ENCODE measurements around the gene MXD3.
"Not testable (repeated sequence)": the region's sequence is repeated elsewhere in the genome, so short reads cannot be mapped to it uniquely, and the experiment has no call there.

MXD3 gene

GRCh38 chr5:177269232-177269895 is 42.3 kb downstream of the MXD3 start:
- H3K36me3 ChIP-seq (ENCODE audit: control insufficient read depth, insufficient read depth, low read length): peaks cover 22% of the 10 kb centered on the region

GRCh38 chr5:177265395-177265794 is 46.3 kb downstream of the MXD3 start:
- Histone ChIP-seq H3K36me3 (ENCODE audit: control insufficient read depth, insufficient read depth, low read length) (peaks cover 23% of the 10 kb centered on the region), H3K9me3 (ENCODE audit: control insufficient read depth, insufficient read depth, low read length) (no peaks in the 10 kb centered on the region), H3K4me3 (ENCODE audit: low read length) (no peak overlapping the region), H3K27ac (ENCODE audit: low read length) (no peak overlapping the region), H3K27me3 (ENCODE audit: control insufficient read depth, insufficient read depth, low read length) (no peaks in the 10 kb centered on the region), H3K4me1 (ENCODE audit: control insufficient read depth, insufficient read depth, low read length) (no peaks in the 10 kb centered on the region)
- DNase-seq (ENCODE audit: low read depth, low spot score): no peak
- WGBS (ENCODE audit: insufficient coverage, insufficient read length): no CpG with 5 or more reads among the region's 16 CpGs

More at GRCh38 chr5:177269232-177269895, 42.3 kb downstream of the MXD3 start:
- Histone ChIP-seq H3K27me3 (ENCODE audit: control insufficient read depth, insufficient read depth, low read length) (no peaks in the 10 kb centered on the region), H3K4me3 (ENCODE audit: low read length) (no peak overlapping the region), H3K27ac (ENCODE audit: low read length) (no peak overlapping the region), H3K9me3 (ENCODE audit: control insufficient read depth, insufficient read depth, low read length) (no peaks in the 10 kb centered on the region), H3K4me1 (ENCODE audit: control insufficient read depth, insufficient read depth, low read length) (no peaks in the 10 kb centered on the region)
- no peak for DNase-seq (ENCODE audit: low read depth, low spot score)
- no CpG with 5 or more reads among the region's 7 CpGs for WGBS (ENCODE audit: insufficient coverage, insufficient read length)

- no peak overlapping the region for H3K4me3 ChIP-seq (ENCODE audit: low read length)
- H3K9me3 ChIP-seq (ENCODE audit: control insufficient read depth, insufficient read depth, low read length): no peaks in the 10 kb centered on the region
- no peak for DNase-seq (ENCODE audit: low read depth, low spot score)
- H3K4me1 ChIP-seq (ENCODE audit: control insufficient read depth, insufficient read depth, low read length): no peaks in the 10 kb centered on the region
- peaks cover 22% of the 10 kb centered on the region for H3K36me3 ChIP-seq (ENCODE audit: control insufficient read depth, insufficient read depth, low read length)
- no CpG with 5 or more reads among the region's 1 CpG for WGBS (ENCODE audit: insufficient coverage, insufficient read length)
- no peak overlapping the region for H3K27ac ChIP-seq (ENCODE audit: low read length)
- H3K27me3 ChIP-seq (ENCODE audit: control insufficient read depth, insufficient read depth, low read length): no peaks in the 10 kb centered on the region
These were observed 47.5 kb downstream of the MXD3 start for GRCh38 chr5:177264178-177264577.

- no peaks in the 10 kb centered on the region for H3K4me1 ChIP-seq (ENCODE audit: control insufficient read depth, insufficient read depth, low read length)
- H3K27ac ChIP-seq (ENCODE audit: low read length): no peak overlapping the region
- H3K36me3 ChIP-seq (ENCODE audit: control insufficient read depth, insufficient read depth, low read length): peaks cover 25% of the 10 kb centered on the region
- no peaks in the 10 kb centered on the region for H3K27me3 ChIP-seq (ENCODE audit: control insufficient read depth, insufficient read depth, low read length)
- no peak for DNase-seq (ENCODE audit: low read depth, low spot score)
- no peak overlapping the region for H3K4me3 ChIP-seq (ENCODE audit: low read length)
- no CpG with 5 or more reads among the region's 1 CpG for WGBS (ENCODE audit: insufficient coverage, insufficient read length)
- no peaks in the 10 kb centered on the region for H3K9me3 ChIP-seq (ENCODE audit: control insufficient read depth, insufficient read depth, low read length)
These were observed 50.2 kb downstream of the MXD3 start for GRCh38 chr5:177261510-177261909.

GRCh38 chr5:177260961-177261360 is 50.7 kb downstream of the MXD3 start:
- Histone ChIP-seq H3K27ac (ENCODE audit: low read length) (no peak overlapping the region), H3K27me3 (ENCODE audit: control insufficient read depth, insufficient read depth, low read length) (no peaks in the 10 kb centered on the region), H3K4me1 (ENCODE audit: control insufficient read depth, insufficient read depth, low read length) (no peaks in the 10 kb centered on the region), H3K4me3 (ENCODE audit: low read length) (no peak overlapping the region), H3K36me3 (ENCODE audit: control insufficient read depth, insufficient read depth, low read length) (peaks cover 23% of the 10 kb centered on the region), H3K9me3 (ENCODE audit: control insufficient read depth, insufficient read depth, low read length) (no peaks in the 10 kb centered on the region)
- no peak for DNase-seq (ENCODE audit: low read depth, low spot score)
- WGBS (ENCODE audit: insufficient coverage, insufficient read length): 100% methylated on average over 1 of the region's 7 CpGs

GRCh38 chr5:177258711-177259110 is 53.0 kb downstream of the MXD3 start:
- H3K4me1 ChIP-seq (ENCODE audit: control insufficient read depth, insufficient read depth, low read length); H3K27ac ChIP-seq (ENCODE audit: low read length); DNase-seq (ENCODE audit: low read depth, low spot score); H3K9me3 ChIP-seq (ENCODE audit: control insufficient read depth, insufficient read depth, low read length); H3K4me3 ChIP-seq (ENCODE audit: low read length); H3K27me3 ChIP-seq (ENCODE audit: control insufficient read depth, insufficient read depth, low read length): not testable (repeated sequence)
- H3K36me3 ChIP-seq (ENCODE audit: control insufficient read depth, insufficient read depth, low read length): peaks cover 17% of the 10 kb centered on the region; the same call in 1 of the 2 replicates
- no CpG with 5 or more reads among the region's 7 CpGs for WGBS (ENCODE audit: insufficient coverage, insufficient read length)

Data from iPS DF 6.9 (cell line).